Loucy (cell line): ENCODE results near the gene CD248.

Source experiments
- H2AFZ ChIP-seq: fragments of 200-600 bp; sonication (generic); 2 replicates; pipeline ENCODE4 v1.6.0; 2016; ENCODE audit warnings: antibody characterized with exemption, mild to moderate bottlenecking, low read length, moderate library complexity
- H3F3A ChIP-seq: fragments of 200-600 bp; 2 replicates; pipeline ENCODE4 v1.6.0; 2016; ENCODE audit warnings: antibody characterized with exemption, low read depth, mild to moderate bottlenecking
- H3K27me3 ChIP-seq: fragments of 200-600 bp; sonication (generic); 2 replicates; pipeline ENCODE4 v1.6.1; 2014; ENCODE audit warnings: low read length, mild to moderate bottlenecking; ENCODE audit not compliant: insufficient read depth, poor library complexity, severe bottlenecking
- H3K36me3 ChIP-seq: fragments of 200-600 bp; sonication (generic); 2 replicates; pipeline ENCODE4 v1.6.1; 2016; ENCODE audit warnings: low read length; ENCODE audit not compliant: insufficient read depth
- H3K4me1 ChIP-seq: fragments of 200-600 bp; sonication (generic); 2 replicates; pipeline ENCODE4 v1.5.1; 2014; ENCODE audit warnings: low read length, mild to moderate bottlenecking; ENCODE audit not compliant: insufficient read depth, poor library complexity, severe bottlenecking
- H3K4me2 ChIP-seq: fragments of 200-600 bp; sonication (generic); 2 replicates; pipeline ENCODE4 v1.6.0; 2014; ENCODE audit warnings: antibody characterized with exemption, low read length, low read depth, mild to moderate bottlenecking; ENCODE audit not compliant: poor library complexity, severe bottlenecking
- H3K4me3 ChIP-seq: fragments of 200-600 bp; sonication (generic); 2 replicates; pipeline ENCODE4 v1.5.1; 2014; ENCODE audit warnings: low read length, mild to moderate bottlenecking, mixed read lengths; ENCODE audit not compliant: poor library complexity, severe bottlenecking
- H3K79me2 ChIP-seq: fragments of 200-600 bp; sonication (generic); 2 replicates; pipeline ENCODE4 v1.6.1; 2014; ENCODE audit warnings: low read length; ENCODE audit not compliant: insufficient read depth
- H3K9ac ChIP-seq: fragments of 200-600 bp; sonication (generic); 2 replicates; pipeline ENCODE4 v1.6.0; 2014; ENCODE audit warnings: mild to moderate bottlenecking, low read depth, low read length, moderate library complexity; ENCODE audit not compliant: poor library complexity, severe bottlenecking
- H3K9me2 ChIP-seq: fragments of 200-600 bp; sonication (generic); replicated peaks from 2 replicates; pipeline ENCODE4 v1.6.1; 2016; ENCODE audit warnings: low read depth, low read length, mixed read lengths
- H3K9me3 ChIP-seq: fragments of 200-600 bp; sonication (generic); 2 replicates; pipeline ENCODE4 v1.6.1; 2014; ENCODE audit warnings: mild to moderate bottlenecking, antibody characterized with exemption, low read length, low read depth; ENCODE audit not compliant: insufficient read depth
- H4K20me1 ChIP-seq: fragments of 200-600 bp; sonication (generic); 2 replicates; pipeline ENCODE4 v1.6.0; 2014; ENCODE audit warnings: antibody characterized with exemption, low read length, mild to moderate bottlenecking; ENCODE audit not compliant: insufficient read depth, poor library complexity, severe bottlenecking
- CTCF ChIP-seq: fragments of 200-600 bp; sonication (generic); conservative IDR thresholded peaks from 2 replicates; pipeline ENCODE4 v1.5.1; 2014; ENCODE audit warnings: mild to moderate bottlenecking, antibody characterized with exemption, low read length
- EZH2phosphoT487 ChIP-seq: fragments of 200-600 bp; IDR thresholded peaks from 2 replicates; pipeline ENCODE4 v1.6.1; 2018; ENCODE audit warnings: antibody characterized with exemption, mild to moderate bottlenecking, moderate library complexity, borderline replicate concordance

CD248 gene

DNA sequence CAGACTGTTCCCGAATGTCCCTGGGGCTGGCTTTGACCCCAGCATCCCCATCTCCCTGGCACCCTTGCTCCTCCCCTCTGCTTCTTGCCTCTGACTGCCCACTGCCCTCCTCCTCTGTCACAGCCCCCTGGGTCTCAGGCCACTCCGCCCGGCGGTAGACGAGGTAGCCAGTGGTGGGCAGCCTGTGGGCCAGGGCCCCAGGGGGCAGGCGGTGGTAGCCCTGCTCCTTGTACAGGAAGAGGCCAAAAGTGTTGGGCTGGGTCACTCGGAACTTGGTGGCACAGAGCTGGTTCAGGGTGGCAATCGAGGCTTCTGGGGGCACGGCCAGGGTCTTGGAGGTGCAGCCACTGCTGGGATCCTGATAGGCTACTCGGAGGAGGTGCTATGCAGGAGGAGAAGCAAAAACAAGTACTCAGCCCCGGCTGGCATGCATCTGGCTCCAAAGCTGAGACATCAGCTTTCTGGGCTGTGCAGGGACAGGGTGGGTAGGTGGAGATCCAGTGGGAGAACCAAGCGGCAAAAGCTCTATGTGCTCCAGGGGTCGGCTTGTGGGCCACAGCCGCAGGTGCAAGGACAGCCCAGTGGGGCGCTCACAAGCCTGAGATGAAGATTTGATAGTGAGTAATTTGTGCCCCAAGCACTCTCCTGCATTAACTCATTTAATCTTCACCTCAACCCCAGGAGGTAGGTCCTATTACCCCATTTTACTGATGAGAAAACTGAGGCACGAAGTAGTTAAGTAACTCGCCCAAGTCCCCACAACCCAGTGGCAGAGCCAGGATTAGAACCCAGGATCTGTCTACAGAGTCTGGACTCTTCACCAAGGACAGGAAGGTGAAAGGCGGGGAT is 15.8 kb upstream of the CD248 start:
- H3K9ac ChIP-seq = no peak overlapping the region
- TF ChIP-seq EZH2phosphoT487 = no peak
- no peak for TF ChIP-seq CTCF
- peaks cover 9% of the 10 kb centered on the region; the same call in 1 of the 2 replicates for H3K36me3 ChIP-seq
- H3K4me1 ChIP-seq = peaks cover 16% of the 10 kb centered on the region
- H3K9me2 ChIP-seq = no peaks in the 10 kb centered on the region
- H3K4me2 ChIP-seq = no peak overlapping the region
- no peaks in the 10 kb centered on the region for H3F3A ChIP-seq
- H3K79me2 ChIP-seq = no peaks in the 10 kb centered on the region
- H2AFZ ChIP-seq = no peak overlapping the region
- H3K4me3 ChIP-seq = no peak overlapping the region
- no peaks in the 10 kb centered on the region for H3K27me3 ChIP-seq
- H4K20me1 ChIP-seq = no peaks in the 10 kb centered on the region
- H3K9me3 ChIP-seq = no peaks in the 10 kb centered on the region

DNA sequence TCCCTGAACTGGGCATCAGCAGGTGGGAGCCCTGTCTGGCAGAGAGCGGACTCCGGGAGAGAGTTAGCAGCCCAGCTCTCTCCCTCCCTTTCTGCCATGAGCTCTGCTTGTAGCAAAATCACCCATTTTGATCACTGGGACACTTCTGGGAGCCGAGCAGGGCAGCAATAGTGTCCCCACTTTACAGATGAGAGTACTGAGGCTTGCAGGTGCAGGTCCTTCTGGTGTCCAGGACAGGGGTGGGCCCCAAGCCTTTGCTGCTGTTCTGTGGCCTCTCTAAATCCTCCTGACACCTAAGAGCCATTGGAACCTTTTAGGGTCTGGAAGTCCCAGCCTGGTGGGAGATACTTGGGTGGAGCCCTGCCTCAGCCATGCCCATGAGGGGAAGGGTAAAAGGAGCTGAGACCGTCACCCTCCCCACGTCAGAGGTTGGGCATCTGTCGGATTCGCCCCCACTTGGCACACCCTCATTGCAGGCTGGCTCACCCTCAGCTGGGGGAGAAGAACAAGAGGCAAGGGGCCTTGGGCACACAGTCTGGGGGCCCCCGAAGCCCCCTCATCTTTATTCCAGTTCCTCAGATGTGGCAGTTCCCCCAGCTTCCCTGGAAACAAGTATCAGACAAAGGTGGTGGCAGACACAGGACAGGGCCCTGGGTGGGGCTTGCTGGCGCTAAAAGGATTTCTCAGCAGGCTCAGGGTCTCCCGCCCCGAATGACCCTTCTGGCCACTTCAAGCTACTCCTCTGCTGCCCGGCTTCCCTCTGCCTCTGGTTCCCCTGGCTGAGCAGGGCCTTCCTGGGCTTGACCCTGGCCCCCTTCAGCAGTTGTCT is 14.9 kb upstream of the CD248 start:
- no peaks in the 10 kb centered on the region for H3F3A ChIP-seq
- no peak overlapping the region for H3K4me3 ChIP-seq
- no peak overlapping the region for H3K4me2 ChIP-seq
- H3K9ac ChIP-seq = no peak overlapping the region
- H2AFZ ChIP-seq = no peak overlapping the region
- no peaks in the 10 kb centered on the region for H4K20me1 ChIP-seq
- H3K36me3 ChIP-seq = peaks cover under 1% of the 10 kb centered on the region; the same call in 1 of the 2 replicates
- no peaks in the 10 kb centered on the region for H3K79me2 ChIP-seq
- no peaks in the 10 kb centered on the region for H3K9me2 ChIP-seq
- no peak for TF ChIP-seq EZH2phosphoT487
- no peak for TF ChIP-seq CTCF
- peaks cover 19% of the 10 kb centered on the region for H3K4me1 ChIP-seq
- no peaks in the 10 kb centered on the region for H3K9me3 ChIP-seq
- H3K27me3 ChIP-seq = no peaks in the 10 kb centered on the region

GRCh38 chr11:66330931-66331330 is 14.1 kb upstream of the CD248 start:
- Histone ChIP-seq H4K20me1 (no peaks in the 10 kb centered on the region), H3K9ac (no peak overlapping the region), H3K79me2 (no peaks in the 10 kb centered on the region), H3K27me3 (no peaks in the 10 kb centered on the region), H3K9me3 (no peaks in the 10 kb centered on the region), H3K9me2 (no peaks in the 10 kb centered on the region), H3K4me2 (no peak overlapping the region), H3K4me3 (no peak overlapping the region), H2AFZ (no peak overlapping the region), H3F3A (no peaks in the 10 kb centered on the region), H3K36me3 (no peaks in the 10 kb centered on the region), H3K4me1 (peaks cover 20% of the 10 kb centered on the region)
- TF ChIP-seq EZH2phosphoT487 (no peak), CTCF (no peak)
